ENCODE data around the gene PTTG1.

Gene PTTG1

DNA sequence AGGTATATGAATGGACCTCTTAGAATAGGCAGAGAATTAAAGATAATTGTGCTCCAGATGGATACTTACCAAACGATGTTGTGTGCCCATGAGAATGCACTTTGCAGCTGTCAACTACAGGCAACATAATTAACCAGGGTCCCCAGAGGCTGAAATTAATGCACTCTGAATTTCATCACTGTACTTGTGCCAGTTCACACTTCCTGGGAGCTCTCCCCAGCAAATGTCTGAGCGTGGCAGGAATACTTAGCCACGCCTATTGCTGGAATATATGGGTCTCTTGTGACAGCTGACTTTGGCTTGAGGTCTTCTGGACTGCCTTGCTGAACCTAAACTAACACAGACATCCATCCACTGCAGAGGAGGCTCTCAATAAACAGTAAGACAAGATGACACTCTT lies 39.3 kb upstream of the PTTG1 start:
- no peak overlapping the region for H3K9ac ChIP-seq (ENCODE audit: low read length)
- TF ChIP-seq, protein P1, sequence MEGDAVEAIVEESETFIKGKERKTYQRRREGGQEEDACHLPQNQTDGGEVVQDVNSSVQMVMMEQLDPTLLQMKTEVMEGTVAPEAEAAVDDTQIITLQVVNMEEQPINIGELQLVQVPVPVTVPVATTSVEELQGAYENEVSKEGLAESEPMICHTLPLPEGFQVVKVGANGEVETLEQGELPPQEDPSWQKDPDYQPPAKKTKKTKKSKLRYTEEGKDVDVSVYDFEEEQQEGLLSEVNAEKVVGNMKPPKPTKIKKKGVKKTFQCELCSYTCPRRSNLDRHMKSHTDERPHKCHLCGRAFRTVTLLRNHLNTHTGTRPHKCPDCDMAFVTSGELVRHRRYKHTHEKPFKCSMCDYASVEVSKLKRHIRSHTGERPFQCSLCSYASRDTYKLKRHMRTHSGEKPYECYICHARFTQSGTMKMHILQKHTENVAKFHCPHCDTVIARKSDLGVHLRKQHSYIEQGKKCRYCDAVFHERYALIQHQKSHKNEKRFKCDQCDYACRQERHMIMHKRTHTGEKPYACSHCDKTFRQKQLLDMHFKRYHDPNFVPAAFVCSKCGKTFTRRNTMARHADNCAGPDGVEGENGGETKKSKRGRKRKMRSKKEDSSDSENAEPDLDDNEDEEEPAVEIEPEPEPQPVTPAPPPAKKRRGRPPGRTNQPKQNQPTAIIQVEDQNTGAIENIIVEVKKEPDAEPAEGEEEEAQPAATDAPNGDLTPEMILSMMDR (IDR thresholded peaks at IDR 0.05; ENCODE audit: low read depth, low read length) = no peak
- no peak for TF ChIP-seq EZH2phosphoT487 (IDR thresholded peaks at IDR 0.05; ENCODE audit: low read depth)
- H4K20me1 ChIP-seq (ENCODE audit: insufficient read depth, low read length) = no peaks in the 10 kb centered on the region
- H3K36me3 ChIP-seq (replicated peaks; ENCODE audit: low read depth, low read length) = no peaks in the 10 kb centered on the region
- no peaks in the 10 kb centered on the region for H3K4me1 ChIP-seq (ENCODE audit: low read length)
- H3K27me3 ChIP-seq (ENCODE audit: low read depth, low read length) = peaks cover 13% of the 10 kb centered on the region; the same call in 1 of the 2 replicates
- H2AFZ ChIP-seq (ENCODE audit: low read depth, low read length) = no peak overlapping the region
- H3K27ac ChIP-seq (ENCODE audit: low read length) = no peak overlapping the region
- no peak overlapping the region for H3K4me2 ChIP-seq (ENCODE audit: low read length)
- H3K9me3 ChIP-seq (ENCODE audit: insufficient read depth, low read length) = no peaks in the 10 kb centered on the region
- no peaks in the 10 kb centered on the region for H3K79me2 ChIP-seq (ENCODE audit: low read length)
- H3K4me3 ChIP-seq (ENCODE audit: low read length) = no peak overlapping the region

DNA sequence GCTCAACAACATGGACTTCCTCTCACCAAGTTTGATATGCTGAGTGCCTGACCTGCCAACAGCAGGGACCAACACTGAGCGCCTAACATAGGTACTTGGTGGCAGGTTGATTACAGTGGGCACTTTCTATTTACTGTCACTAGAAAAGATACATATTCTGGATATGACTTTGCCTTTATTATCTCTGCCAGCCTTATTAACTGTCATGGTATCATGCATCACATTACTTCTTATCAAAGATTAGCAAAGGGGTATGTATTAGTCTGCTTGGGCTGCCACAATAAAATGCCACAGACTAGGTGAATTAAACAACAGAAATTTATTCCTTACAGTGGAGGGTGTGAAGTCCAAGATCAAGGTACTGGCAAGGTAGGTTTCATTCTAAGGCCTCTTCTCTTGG lies 37.0 kb upstream of the PTTG1 start:
- Histone ChIP-seq H3K27ac (ENCODE audit: low read length) (no peak overlapping the region), H3K27me3 (ENCODE audit: low read depth, low read length) (peaks cover 13% of the 10 kb centered on the region; the same call in 1 of the 2 replicates), H3K4me1 (ENCODE audit: low read length) (no peaks in the 10 kb centered on the region), H2AFZ (ENCODE audit: low read depth, low read length) (no peak overlapping the region), H3K36me3 (replicated peaks; ENCODE audit: low read depth, low read length) (no peaks in the 10 kb centered on the region), H3K9me3 (ENCODE audit: insufficient read depth, low read length) (no peaks in the 10 kb centered on the region), H4K20me1 (ENCODE audit: insufficient read depth, low read length) (no peaks in the 10 kb centered on the region), H3K4me3 (ENCODE audit: low read length) (no peak overlapping the region), H3K79me2 (ENCODE audit: low read length) (no peaks in the 10 kb centered on the region), H3K4me2 (ENCODE audit: low read length) (no peak overlapping the region), H3K9ac (ENCODE audit: low read length) (no peak overlapping the region)
- no peak for TF ChIP-seq EZH2phosphoT487 (IDR thresholded peaks at IDR 0.05; ENCODE audit: low read depth)
- TF ChIP-seq, protein P1 (IDR thresholded peaks at IDR 0.05; ENCODE audit: low read depth, low read length) = no peak

DNA sequence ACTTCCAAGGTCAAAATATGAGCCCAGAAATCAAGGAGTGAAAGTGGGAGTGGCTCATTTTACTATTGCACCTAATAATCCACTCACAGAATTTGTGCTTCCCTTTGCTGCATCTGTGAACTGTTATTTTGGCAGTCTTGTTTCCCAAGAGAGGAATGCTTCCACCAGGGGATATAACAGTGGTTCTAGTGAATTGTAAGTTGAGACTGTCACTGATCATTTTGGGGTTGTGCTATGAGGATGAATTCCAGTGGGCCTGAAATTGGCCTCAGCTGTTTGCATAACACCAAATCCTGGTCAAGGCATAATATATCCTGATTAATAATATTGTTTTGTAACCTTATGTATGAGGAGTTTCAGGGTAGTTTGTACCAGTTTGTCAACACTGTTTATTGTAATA lies 36.2 kb upstream of the PTTG1 start:
- Histone ChIP-seq H3K27ac (ENCODE audit: low read length) (no peak overlapping the region), H3K4me2 (ENCODE audit: low read length) (no peak overlapping the region), H3K4me1 (ENCODE audit: low read length) (no peaks in the 10 kb centered on the region), H3K27me3 (ENCODE audit: low read depth, low read length) (peaks cover 13% of the 10 kb centered on the region; the same call in 1 of the 2 replicates), H3K9ac (ENCODE audit: low read length) (no peak overlapping the region), H3K79me2 (ENCODE audit: low read length) (no peaks in the 10 kb centered on the region), H3K36me3 (replicated peaks; ENCODE audit: low read depth, low read length) (no peaks in the 10 kb centered on the region), H3K9me3 (ENCODE audit: insufficient read depth, low read length) (no peaks in the 10 kb centered on the region), H2AFZ (ENCODE audit: low read depth, low read length) (no peak overlapping the region), H4K20me1 (ENCODE audit: insufficient read depth, low read length) (no peaks in the 10 kb centered on the region), H3K4me3 (ENCODE audit: low read length) (no peak overlapping the region)
- TF ChIP-seq EZH2phosphoT487 (IDR thresholded peaks at IDR 0.05; ENCODE audit: low read depth) = no peak
- TF ChIP-seq, protein P1 (IDR thresholded peaks at IDR 0.05; ENCODE audit: low read depth, low read length) = no peak

DNA sequence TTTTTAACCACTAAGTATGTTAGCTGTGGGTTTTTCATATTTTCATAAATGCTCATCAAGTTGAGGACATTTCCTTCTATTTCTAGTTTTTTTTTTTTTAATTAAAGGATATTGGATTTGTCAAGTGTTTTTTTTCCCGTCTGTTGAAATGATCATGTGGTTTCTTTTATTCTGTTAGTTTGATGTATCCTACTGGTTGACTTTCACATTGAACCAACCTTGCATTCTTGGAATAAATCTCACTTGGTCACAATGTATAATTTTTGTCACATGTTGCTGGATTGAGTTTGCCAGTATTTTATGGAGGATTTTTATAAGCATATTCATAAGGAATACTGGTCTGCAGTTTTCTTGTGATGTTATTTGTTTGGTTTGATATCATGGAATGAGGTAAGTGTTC lies 34.2 kb upstream of the PTTG1 start:
- H3K36me3 ChIP-seq (replicated peaks; ENCODE audit: low read depth, low read length) = no peaks in the 10 kb centered on the region
- no peak overlapping the region for H3K9ac ChIP-seq (ENCODE audit: low read length)
- no peak overlapping the region for H2AFZ ChIP-seq (ENCODE audit: low read depth, low read length)
- H3K27me3 ChIP-seq (ENCODE audit: low read depth, low read length) = no peaks in the 10 kb centered on the region
- no peaks in the 10 kb centered on the region for H3K9me3 ChIP-seq (ENCODE audit: insufficient read depth, low read length)
- no peaks in the 10 kb centered on the region for H4K20me1 ChIP-seq (ENCODE audit: insufficient read depth, low read length)
- TF ChIP-seq, protein P1 (IDR thresholded peaks at IDR 0.05; ENCODE audit: low read depth, low read length) = no peak
- no peak for TF ChIP-seq EZH2phosphoT487 (IDR thresholded peaks at IDR 0.05; ENCODE audit: low read depth)
- no peak overlapping the region for H3K4me3 ChIP-seq (ENCODE audit: low read length)
- H3K4me2 ChIP-seq (ENCODE audit: low read length) = no peak overlapping the region
- H3K79me2 ChIP-seq (ENCODE audit: low read length) = no peaks in the 10 kb centered on the region
- H3K27ac ChIP-seq (ENCODE audit: low read length) = no peak overlapping the region
- H3K4me1 ChIP-seq (ENCODE audit: low read length) = no peaks in the 10 kb centered on the region

Data from OCI-LY3 (cell line).